Lower leg skin (tissue), 3 donors: ENCODE results near the gene BBS4.

Experiments used
- POLR2A ChIP-seq, 2 donors: fragments of 450-650 bp; IDR thresholded peaks; one replicate each; pipeline ENCODE4 v1.6.1; 2016 to 2017; ENCODE audit warnings: antibody characterized with exemption in 2 of 2, mild to moderate bottlenecking in 1 of 2, moderate library complexity in 1 of 2
- TF ChIP-seq, protein P1 (sequence below), 3 donors: fragments of 450-650 bp; IDR thresholded peaks; one replicate each; pipeline ENCODE4 v1.5.1; 2016; ENCODE audit warnings: antibody characterized with exemption in 3 of 3, mild to moderate bottlenecking in 3 of 3, moderate library complexity in 2 of 3

DNA sequence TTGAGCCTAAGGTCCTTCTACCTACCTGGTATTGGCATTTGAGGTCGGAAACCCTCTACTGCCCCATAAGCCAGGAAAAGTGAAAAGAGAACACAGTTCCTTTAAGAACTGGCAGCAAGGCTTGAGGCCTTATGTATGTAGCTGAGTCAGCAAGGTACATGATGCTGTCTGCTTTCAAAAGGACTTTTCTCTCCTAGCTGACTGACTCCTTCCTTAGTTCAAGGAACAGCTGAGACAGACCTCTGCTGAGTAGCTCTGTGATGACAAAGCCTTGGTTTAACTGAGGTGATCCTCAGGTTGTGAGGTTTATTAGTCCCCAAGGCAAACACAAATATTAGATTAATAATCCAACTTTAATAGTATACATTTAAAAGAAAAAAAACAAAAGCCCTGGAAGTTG lies 51.7 kb downstream of the BBS4 start:
- TF ChIP-seq, protein P1, sequence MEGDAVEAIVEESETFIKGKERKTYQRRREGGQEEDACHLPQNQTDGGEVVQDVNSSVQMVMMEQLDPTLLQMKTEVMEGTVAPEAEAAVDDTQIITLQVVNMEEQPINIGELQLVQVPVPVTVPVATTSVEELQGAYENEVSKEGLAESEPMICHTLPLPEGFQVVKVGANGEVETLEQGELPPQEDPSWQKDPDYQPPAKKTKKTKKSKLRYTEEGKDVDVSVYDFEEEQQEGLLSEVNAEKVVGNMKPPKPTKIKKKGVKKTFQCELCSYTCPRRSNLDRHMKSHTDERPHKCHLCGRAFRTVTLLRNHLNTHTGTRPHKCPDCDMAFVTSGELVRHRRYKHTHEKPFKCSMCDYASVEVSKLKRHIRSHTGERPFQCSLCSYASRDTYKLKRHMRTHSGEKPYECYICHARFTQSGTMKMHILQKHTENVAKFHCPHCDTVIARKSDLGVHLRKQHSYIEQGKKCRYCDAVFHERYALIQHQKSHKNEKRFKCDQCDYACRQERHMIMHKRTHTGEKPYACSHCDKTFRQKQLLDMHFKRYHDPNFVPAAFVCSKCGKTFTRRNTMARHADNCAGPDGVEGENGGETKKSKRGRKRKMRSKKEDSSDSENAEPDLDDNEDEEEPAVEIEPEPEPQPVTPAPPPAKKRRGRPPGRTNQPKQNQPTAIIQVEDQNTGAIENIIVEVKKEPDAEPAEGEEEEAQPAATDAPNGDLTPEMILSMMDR (IDR thresholded peaks at IDR 0.05) = no peak
- no peak for TF ChIP-seq POLR2A (IDR thresholded peaks at IDR 0.05)
